ENCODE measurements around the gene ANXA6.

The ANXA6 gene

DNA sequence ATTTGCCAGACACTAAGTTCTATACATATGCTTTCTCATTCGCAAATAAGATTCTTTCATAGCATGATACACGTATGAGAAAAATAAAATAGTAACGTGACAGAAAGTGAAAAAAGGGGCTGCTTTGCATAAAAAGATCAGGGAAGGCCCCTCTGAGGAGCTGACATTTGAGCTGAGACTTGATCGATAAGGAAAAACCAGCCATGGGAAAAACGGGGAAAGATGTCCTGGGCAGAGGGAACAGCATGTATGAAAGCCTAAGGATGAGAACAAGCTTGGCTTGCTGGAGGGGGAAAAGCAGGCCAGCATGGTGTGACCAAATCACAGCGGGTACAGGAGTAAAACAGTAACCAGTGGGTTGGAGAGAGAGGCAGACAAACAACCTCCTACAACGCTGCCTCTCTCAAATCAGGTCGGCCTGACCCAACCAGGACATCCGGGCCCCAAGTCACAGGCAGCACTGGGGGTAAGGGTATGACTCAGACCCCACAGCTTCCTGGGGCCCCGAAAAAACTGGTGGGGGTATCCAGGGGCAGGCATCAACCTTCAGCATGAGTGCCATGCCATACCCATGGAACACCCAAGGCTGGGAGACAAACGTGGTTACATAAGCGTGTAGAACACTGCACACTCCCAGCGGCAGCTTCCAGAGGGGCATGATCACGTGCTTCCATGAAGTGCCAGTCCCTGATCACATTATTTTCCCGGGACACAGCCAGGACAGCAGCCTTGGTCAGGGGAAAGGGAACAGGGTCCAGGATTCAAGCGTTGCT is 78.9 kb downstream of the ANXA6 start:
- DNase-seq, result no peak

DNA sequence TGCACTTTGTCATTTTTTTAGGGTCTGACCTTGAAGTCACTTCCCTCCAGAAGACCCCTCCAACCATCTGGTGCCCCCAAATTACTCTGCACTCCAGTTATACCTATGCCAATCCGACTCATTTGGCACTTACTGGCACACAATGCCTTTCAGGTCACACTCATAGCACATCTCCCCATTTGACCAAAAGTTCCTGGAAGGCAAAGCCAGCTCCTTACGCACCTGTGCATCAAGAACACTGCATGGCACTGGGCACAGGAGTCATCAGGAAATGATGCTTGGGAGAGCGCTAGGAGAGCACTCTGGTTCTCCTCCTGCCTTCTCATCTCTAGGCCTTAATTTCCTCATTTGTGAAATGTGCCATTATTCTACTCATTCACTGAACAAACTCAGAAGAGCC is 79.6 kb downstream of the ANXA6 start:
- no peak for DNase-seq

DNA sequence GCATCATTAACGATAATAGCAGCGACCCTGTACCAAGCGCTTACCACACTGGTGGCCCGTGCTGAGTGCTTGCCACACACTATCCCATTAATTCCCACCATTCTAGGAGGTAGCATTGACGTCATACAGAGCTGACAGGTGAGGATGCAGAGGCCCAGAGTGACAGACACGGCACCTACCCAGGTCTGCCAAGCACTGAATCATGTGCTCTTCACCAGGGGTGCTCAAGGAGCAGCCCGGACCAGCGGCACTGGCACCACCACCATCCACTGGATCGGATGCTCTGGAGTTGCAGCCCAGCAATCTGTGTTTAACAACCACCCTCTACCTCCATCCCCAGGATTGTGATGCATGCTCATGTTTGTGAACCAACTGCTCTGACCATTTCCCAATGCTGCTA is 80.2 kb downstream of the ANXA6 start:
- no peak for DNase-seq

DNA sequence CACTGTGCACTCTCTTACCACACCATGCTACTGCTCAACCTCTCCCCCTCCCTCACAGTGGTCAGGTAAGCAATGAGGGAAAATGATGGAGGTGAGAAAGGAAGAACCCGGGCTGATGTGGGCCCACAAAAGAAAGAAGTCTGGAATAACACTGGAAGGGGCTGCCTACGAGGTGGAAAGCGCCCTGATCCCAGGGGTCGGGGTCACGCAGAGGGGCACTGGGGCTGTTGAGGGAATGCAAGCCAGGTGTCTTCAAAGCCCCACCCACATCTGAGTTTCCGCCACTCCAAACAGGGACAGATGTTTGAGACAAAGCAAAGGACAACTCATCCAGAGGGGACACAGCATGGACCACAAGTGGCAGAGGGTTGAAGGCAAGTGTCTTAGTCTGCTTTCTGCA is 81.0 kb downstream of the ANXA6 start:
- DNase-seq, result no peak

DNA sequence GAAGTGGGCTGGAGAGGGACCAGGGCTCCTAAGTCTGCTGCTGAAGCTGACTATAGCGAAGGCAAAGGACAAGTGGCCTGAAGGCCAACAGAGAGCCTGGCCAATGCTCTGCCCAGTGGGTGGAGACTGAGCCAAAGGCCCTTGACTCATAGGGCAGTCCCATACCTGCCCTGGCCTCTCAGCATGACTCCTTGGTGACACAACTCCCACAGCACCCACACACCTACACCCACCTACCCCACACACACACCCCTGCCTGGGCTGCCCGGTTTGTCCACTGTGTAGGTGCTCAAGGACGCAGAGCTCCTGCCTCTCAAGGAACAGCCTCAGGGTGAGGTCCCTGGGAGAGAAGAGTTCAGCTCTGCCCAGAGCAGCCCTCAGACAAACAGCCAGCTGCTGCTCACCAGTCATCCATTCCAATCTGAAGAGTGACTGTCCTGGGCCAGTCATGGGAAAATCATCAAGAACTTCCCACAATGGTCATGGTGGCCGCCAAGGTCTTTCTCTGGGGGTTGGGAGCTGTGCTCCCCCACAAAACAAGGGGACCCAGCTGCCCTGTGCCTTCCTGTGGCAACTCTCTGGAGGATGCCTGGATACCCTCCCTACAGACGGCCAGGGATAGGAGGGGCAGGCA is 81.8 kb downstream of the ANXA6 start:
- DNase-seq, result no peak

DNA sequence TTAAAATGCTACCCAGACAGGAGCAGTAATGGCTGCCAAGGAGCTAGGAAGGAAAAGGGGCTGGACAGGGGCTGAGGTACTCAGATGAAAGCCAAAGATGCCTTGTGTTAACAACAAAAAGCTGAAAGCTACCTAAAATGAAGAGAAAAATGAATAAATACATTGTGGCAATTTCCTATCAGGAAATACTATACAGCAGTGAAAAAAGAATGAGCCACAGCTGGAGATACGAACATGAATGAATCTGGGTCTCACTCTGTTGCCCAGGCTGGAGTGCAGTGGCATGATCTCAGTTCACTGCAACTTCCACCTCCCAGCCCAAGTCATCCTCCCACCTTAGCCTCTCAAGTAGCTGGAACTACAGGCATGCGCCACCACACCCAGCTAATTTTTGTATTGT is 83.0 kb downstream of the ANXA6 start:
- DNase-seq, result no peak

DNA sequence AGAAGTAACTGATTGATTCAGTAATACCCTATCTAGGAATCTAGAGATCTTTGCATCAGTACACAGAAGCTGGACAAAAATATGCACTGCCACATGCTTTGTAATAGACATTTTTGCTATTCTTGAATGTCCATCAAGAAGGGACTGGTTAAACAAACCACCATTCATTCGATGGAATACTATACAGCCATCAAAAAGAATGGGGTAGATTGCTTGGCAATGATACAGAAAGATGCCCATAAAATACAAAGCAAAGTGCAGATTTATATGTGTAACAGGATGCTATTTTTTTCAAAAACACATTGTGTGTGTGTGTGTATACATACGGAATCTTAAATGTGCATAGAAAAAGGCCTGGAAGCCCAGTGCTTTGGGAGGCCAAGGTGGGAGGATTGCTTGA is 84.3 kb downstream of the ANXA6 start:
- no peak for DNase-seq

DNA sequence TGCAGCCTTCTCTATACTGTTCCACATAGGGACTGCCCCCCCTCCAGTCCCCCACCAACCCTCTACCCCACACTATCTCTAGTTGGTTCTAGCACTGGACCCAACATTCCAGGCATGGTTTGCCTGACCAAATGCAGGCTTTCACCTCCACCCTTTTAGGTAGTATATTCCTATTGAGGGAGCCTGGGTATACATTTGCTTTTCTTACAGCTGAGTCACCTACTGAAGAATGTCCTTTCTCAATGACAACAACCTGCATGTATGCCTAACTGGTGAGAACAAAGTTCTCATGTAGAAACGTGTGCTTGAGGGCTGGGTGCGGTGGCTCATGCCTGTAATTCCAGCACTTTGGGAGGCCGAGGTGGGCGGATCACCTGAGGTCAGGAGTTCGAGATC is 85.0 kb downstream of the ANXA6 start:
- no peak for DNase-seq

DNA sequence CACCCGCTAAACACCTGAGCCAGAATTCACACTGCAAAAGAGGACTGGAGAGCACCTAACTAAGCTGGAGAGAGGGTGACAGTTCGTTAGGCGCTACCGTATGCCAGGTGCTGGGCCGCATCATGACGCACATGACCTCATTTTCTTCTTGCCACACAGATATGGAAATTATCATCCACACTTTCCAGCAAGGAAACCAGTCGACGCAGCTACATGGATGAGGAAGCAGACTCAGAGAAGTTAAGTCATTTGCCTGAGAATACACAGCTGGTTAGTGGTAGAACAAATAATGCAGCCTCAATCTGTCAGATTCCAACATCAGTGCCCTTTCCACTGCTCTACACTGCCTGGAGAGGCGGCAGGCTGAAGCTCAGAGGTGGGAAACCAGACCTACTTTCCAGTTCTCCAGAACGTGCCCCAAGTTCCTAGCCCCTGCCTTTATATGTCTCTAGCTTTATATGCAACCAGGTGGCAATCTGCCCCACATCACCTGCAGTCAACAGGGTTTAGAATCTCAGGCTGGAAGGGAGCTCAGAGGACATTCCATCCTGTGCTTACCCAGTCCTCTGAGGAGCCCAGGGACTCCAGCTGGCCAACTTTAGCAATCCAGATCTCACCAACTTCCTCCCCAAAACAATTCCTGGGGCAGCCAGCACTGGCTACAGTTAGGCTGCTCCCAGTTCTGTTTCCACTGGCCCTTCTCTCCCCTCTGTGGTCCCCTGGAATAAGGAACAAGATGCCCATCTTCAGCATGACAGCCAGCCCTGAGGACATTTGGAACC is 85.5 kb downstream of the ANXA6 start:
- no peak for DNase-seq

DNA sequence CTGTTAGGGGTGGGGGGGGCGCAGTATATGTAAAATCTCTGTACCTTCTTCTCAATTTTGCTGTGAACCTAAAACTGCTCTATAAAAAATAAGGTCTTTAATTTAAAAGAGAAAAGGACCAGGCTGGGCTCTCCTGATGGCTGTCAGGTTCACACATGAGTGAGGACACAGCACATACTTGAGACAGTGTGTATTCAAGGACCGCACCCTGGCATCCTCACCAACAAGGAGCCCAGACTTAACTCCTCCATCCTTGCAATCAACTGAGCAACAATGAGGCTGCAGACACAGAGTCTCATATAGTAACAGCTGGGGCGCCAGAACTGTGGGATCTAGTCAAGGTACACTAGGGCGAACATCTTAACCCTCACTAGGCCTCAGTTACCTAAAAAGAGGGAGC is 86.6 kb downstream of the ANXA6 start:
- DNase-seq, result no peak

DNA sequence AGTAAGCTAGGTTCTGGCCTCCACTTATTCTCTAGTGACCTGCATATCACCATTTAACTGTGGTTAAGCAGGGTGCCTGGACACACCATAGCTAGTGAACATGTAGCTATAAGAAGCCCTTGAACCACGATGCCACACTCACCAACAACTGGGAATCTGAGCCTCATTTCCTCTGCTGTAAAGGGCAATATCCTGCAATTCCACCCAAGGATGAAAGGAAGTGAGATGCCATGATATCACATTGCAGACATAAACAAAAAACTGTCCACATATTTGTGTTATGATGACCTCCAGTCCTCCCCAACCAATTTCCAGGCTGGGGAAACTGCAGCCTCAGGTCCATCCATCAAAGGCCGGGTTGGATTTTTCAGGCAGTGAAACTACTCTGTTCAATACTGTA is 87.1 kb downstream of the ANXA6 start:
- no peak for DNase-seq

DNA sequence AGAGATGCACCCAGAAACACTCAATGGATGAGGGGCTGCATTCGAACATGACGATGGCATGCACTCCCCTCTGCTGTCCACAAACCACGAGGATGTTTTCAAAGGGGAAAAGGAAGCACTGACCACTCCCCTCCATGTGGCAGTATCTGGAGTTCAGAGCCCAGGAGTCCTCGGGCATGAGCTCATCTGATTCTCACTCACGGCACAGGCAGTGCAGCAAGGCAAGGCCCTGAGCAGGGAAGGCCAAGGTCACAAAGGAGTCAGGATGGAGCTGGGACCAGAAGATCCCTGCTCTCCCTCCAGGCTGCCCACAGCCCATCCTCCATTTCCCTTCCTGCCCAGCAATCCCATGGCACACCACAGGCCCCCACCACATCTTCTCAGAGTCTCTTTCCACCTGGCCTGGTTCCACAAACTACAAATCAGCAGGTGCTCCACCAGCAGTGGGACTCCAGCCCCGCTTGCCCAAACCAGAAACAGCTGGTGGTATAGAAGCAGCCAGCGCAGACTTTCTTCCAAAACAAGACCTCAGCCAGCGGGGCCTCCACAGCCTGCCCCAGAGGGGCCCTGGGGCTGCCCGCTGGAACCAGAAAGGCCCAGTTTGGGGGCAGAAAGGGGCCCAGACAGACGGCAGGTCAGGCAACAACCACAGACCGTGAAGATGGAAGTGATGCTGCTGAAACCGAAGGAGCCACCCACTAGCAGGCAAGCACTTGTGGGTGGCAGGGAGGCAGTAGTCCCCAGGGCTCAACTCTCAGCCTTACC is 89.0 kb downstream of the ANXA6 start:
- DNase-seq, result no peak

DNA sequence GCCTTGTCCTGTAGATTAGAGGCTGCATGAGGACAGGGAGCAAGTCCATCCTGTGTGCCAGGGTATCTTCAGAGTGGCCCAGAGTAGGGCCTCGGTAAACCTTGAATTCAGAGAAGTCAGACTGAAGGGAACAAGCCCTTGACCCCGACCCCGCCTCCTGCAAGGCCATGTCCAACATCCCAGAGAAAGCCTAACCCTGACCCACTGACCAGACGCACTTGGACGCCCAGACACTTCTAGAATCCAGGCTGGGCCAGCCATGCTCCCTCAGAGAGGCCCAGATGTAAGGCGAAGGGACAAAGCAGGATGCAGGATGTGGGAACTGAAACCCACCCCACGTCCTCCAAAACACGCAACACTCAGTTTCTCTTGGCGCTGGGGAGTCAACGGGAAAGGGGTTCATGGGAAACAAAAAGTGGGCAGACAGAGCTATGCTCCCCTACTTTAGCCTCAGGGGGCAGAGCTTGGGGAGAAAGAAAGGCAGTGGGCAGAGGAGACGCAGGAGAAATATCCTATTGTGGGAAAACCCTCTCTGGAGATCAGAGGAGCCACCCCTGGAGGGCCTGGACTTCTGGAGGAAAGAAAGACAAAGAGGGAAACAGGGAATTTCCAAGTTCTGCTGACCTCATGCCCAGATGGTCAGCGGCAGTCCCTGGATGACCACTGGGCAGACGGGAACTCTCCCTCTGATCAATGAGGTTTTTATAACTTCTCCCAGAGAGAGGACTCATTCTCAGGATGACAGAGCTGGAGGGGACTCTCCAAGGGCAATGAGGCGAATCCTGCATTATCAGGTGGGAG is 89.7 kb downstream of the ANXA6 start:
- DNase-seq, result no peak

DNA sequence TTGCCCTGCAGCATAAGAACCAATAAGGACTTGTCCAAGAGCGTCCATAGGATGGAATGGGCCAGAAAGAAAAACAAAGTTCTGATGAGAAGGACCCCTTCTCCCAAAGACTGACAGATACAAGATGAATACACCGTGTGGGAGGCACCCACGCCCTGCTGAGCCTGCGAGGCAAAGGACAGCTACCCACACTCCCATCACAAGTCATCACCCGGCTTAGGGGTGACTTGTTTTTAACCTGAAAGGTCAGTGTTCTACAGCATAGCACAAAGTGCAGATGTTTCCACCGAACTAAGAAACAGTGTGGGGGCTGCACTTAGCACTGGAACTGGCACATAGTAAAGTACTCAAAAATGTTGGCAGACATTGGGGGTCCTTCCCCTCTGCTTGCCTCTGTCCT is 90.7 kb downstream of the ANXA6 start:
- no peak for DNase-seq

DNA sequence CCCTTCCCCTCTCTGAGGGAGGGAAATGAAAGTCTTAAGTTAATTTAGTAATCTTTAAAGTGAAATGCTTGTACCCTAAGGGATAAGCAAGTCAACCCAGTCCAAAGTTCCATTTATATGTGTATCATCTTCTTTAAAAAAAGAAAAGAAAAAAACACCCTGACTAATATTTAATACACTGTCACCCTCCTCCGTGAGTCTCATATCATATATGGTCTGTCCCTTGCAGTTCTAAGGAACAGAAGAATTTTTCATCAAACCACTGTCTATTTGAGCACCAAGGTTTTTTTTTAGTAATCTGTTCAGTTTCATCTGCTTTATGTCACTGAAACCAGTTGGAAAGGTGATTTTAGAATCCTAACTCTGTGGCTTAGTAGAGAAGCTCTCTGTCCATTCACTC is 92.0 kb downstream of the ANXA6 start:
- no peak for DNase-seq

DNA sequence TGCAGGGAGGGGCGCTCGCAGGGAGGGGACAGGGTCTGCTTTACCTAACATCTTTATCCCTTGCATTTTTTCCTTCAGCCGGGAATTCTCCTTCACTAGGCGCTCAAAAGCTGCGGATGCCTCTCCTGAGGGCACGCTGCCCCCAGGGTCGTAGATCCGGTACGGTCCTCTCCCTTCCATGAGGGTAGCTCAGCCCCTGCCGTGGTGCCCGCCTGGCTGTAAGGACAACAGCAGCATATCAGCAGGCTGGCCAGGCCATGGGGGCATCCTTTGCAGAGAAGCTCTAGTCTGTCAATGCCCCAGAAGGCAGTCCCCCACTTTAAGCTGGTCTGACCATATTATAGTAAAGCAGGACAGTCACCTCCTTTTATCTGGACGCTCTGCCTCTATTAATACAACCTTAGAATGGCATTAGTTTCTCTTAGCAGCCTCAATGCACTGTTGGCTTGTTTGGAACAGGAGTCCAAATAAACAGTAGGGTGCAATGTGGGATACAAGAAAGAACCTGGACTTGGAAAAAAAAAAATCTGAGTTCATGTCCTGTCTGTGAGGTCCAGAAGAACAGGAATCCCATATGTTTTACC is 92.6 kb downstream of the ANXA6 start:
- no peak for DNase-seq

DNA sequence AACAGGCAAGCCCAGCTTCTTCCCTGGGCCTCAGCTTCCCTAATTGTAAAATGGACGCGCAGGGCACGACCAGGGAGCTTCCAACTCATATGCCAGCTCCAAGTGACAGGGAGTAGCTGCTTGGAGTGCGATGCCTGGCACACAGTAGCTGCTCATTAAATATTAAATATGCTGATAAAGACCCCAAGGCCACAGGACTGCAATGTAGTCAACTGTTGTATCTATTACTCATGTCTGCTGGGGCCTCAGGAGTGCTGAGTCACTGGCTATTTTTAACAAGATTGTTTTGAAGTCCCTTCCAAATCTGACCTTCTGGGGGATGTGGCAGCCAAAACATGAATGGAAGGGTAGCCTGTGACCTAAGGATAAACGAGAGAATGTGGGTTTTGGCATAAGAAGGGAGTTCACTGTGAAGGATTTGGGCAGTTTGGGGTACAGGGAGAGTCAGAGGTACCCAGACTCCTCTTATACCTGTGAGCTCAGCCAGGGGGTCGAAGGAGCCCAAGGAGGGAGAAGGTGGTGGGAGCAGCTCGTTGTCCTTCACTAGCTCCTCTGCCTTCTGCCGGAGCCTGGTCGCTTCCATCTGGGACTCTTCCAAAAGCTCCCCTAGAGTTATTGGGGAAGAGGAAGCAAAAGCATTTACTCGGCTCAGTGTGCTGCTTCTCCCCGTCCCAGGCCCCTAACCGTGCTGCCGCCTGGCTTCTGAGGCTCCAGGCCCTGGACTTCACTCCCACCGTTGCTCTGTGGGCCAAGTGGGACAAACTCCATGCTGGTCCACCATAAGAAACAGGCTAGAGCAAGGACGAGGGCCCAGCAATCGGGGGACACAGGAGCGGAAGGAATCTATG is 94.2 kb downstream of the ANXA6 start:
- no peak for DNase-seq

DNA sequence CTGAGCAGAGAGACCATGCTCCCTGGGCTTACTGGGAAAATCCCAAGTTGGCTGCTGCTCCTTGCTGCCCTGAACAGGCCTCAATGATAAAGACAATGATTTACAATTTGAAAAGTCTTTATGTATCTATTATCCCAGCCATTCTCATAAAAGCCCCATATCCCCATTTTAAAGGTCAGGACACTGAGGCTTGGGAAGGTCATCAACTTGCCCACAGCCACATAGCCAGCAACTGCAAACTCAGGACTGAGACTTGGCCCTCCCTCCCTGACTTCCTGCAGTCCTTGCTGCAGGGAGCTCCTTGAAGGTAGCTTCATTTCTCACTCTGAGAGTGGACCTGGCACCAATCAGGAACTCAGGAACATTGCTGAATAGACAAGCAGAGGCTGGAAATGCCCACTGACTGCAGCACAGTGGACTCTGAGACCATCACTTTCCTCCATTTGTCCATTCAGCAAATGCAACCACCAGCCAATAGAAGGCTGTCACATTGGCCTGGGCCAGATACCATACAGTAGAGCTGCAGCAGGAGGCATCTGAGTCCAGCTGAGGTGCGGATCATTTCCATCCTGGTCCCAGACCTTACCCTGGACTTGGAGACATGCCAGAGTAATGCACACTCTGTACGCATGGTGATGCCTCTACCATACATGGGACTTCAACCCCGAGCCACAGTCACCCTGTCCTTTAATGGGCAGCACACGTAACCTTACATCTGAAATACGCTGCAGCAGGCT is 95.0 kb downstream of the ANXA6 start:
- DNase-seq, result no peak

DNA sequence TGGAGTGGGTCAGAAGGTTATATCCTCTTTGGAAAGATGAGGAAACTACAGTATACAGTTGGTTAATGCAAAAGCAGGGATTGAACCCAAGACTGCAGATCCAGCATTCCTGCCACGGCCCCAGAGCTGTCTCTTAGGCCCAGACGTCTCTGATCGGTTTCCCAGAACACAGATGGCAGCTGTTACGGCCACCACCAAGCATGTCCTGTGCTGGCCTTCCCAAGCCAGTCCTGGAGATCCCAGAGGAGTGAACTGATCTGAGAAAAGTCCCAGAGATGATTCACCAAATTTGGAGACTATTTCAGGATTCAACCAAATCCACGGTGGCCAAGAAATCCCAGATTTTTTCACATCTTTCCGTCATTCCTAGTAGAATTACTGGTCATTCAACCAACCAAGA is 96.8 kb downstream of the ANXA6 start:
- DNase-seq, result no peak

DNA sequence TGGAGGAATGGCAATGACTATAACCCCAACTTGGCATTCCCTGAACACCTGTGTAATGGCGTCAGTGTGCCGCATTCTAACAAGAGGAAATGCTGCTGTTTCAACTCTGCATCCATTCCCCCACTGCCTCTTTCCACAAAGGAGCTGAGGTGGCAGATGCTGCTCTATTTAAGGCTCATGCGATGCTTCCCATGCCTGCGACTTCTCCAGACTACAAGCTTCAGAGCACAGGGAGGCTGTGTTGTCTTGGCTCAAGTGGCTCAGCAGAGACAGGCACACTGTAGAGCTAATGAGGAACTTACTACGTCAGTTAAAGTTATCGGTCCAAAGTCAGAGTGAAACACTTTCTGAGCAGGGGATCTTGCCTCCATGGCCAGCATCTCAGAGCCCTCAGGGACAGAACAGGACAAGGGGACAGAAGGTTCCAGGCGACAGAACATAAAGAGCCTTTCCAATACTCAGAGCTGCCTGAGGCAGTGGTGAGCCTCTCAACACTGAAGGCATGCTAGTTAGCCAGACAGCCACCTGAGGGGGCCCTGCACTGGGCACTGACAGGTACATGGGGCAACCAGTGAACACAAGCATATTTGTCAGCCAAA is 98.6 kb downstream of the ANXA6 start:
- DNase-seq, result no peak

Measured in NCI-H2081 treated with DMSO at 0.1 percent for 48 hours (cell line).